Superior temporal gyrus (tissue), 1 donor: ENCODE data around the gene SLAMF7.

Experiments used
- DNase-seq: peaks from one replicate; pipeline ENCODE4 v3.0.0-alpha.2; 2016; ENCODE audit errors: extremely low spot score

Gene SLAMF7

DNA sequence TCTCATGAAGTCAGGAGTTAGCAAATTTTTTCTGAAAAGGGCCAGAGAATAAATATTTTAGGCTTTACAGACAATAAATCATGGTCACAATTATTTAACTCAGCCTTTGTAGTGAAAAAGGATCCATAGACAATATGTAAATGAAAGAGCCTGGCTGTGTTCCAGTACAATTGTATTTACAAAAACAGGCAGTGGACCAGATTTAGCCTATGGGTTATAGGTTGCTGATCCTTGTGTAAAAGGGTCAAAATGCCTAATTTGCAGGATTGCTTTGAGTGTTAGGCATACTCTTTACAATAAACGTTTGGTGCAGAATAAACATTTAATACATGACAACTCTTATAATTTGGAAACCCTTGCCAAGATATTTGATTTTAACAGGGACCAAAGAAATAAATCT lies 6.5 kb downstream of the SLAMF7 start:
- DNase-seq, result no peak

DNA sequence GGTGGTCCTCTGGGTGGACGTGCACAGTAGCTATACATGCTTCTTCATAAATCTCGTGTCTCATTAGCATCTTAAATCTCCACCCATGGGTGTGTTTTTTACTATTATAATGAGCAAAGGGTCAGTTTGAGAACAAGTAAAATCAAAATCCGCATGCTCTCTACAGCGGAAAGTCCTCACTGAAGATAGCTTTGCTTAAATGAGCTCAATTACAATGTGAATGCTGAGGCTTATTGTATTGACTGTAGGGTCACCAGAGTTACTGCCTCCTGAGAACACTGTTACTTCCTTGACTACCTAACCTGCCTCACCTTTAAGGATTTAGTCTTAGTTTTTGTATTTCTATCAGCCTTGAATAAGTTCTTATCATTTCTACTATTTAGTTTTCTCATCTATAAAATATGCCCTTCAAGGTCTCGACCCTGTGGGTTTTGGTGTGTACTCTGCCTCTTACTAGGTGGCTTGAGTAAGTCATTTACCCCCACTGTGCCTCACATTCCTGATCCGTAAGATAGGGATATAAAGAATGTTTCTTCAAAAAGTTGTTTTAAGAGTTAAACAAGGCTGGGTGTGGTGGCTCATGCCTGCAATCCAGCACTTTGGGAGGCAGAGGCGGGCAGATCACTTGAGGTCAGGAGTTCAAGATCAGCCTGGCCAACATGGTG lies 7.9 kb downstream of the SLAMF7 start:
- DNase-seq, result no peak

DNA sequence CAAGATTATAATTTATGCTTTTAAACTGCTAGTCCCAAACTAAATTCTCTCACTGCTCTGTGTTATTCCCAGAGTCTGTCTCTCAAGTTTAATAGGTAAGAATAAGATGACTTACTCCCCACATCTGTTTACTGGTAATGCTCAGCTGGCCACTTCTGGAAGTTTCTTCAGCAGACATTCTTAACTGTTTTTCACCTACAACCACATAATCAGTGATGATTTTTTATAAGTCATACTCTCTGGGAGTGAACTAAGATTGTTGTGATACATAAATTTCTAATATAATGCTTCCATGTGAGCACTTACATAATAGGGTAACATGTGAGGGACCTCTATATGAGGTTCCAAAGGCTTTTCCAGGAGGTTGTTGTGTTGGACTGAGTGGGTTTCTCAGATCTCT lies 8.7 kb downstream of the SLAMF7 start:
- DNase-seq, result no peak

- DNase-seq, result no peak
Measured at GRCh38 chr1:160748181-160748877, 9.3 kb downstream of the SLAMF7 start.

- DNase-seq, result no peak
Measured at GRCh38 chr1:160748878-160749269, 9.8 kb downstream of the SLAMF7 start.

DNA sequence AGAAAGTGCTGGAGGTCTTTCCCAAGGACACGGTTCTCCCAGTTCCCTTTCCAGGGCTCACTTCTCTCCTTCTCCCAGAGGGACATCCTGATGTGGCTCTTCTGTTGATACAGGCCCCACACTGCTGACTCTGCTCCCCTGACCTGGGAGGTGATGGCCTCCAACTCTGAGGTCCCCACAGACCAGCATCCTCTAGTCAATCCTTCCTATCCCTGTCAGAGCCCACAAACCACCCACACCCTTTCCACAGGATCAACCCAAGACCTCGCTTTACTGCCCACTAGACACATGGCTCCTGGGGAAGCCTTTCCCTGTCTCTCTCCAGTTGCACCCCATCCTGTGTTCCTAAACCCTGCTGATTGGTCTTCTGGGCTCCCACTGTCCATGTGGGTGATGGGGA lies 11.6 kb downstream of the SLAMF7 start:
- no peak for DNase-seq

DNA sequence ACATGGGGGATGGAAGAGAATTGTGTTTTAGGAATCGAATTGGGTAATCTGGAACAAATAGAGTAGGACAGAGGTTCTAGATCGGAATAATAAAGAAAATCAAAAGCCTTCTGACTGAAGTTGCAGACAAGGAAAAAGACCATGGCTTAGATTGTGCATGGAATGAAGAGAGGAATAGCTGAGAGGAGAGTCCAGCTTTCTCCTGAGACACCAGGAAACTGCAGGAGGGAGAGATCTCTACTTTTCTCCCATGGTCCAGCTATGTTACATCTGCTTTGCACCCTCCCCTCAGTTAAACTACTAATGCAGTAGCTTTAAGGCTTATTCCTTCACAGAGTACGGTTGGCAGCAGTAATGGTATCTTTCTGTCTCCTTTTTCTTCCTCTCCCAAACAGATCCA lies 13.4 kb downstream of the SLAMF7 start:
- no peak for DNase-seq

- no peak for DNase-seq
Measured at GRCh38 chr1:160752924-160753323, 13.9 kb downstream of the SLAMF7 start.

- no peak for DNase-seq
Measured at GRCh38 chr1:160753594-160753993, 14.5 kb downstream of the SLAMF7 start.

DNA sequence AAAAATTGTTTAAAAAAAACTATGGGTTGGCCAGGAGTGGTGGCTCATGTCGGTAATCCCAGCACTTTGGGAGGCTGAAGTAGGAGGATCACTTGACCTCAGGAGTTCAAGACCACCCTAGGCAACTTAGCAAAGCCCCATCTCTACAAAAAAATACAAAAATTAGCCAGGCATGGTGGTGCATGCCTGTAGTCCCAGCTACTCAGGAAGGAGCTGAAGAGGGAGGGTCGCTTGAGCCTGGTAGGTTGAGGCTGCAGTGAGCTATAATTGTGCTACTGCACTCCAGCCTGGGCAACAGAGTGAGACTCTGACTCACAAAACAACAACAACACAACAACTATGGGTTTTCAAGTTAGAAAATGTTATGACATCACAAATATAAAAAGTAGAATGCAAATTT lies 16.4 kb downstream of the SLAMF7 start:
- DNase-seq, result no peak

GRCh38 chr1:160755911-160756848 lies 17.1 kb downstream of the SLAMF7 start:
- no peak for DNase-seq

DNA sequence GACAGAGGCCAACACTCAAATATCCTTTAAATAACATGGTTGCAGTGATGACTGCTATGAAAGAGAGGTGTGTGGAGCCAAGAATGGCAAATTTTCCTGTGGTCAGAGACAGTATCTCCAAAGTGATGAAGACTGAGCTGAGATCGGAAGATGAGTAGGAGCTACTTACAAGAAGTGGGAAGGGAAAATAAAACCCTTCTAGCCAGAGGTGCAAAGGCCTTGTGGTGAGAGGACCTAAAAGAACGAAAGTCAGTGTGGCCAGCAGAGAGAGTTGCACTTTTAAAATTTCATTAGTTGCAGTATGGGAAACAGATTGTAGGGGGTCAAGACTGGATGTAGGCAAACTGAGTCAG lies 17.8 kb downstream of the SLAMF7 start:
- DNase-seq, result no peak

- no peak for DNase-seq
Measured at GRCh38 chr1:160758521-160758920, 19.5 kb downstream of the SLAMF7 start.

- no peak for DNase-seq
Measured at GRCh38 chr1:160759740-160760139, 20.7 kb downstream of the SLAMF7 start.

GRCh38 chr1:160761046-160761445 lies 22.0 kb downstream of the SLAMF7 start:
- no peak for DNase-seq

DNA sequence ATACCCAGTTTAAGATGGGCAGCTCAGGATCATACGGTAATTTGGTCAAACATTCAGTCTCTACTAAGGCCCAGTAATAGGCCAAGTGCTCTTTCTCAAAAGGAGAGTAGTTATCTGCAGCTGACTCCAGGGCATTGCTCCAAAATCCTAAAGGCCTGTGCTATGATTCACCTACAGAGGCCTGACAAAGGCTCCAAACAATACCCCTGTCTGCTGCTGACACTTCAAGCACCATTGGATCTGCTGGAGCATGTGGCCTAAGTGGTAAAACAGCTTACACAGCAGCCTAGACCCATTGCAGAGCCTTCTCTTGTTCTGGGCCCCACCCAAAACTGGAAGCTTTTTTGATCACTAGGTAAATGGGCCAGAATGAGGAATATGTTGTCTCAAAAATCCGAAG lies 22.8 kb downstream of the SLAMF7 start:
- no peak for DNase-seq

DNA sequence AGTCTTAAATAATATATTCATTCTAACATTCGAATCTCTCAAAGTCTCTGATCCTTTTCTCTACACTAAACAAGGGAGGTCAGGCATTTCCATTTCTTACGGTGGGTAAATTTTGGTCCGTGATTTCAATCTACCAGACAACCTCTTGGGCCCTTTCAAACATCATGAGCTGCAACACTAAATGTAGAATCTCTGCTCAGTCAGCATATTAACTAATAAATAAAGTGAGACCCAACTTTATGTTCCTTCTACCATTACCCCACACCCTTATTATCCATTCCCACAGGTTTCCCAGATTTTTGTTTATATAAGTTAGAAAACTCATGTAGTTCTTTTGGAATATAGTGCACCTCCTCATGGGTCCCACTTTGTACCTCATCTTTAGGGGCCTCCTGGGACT lies 24.9 kb downstream of the SLAMF7 start:
- DNase-seq, result no peak

DNA sequence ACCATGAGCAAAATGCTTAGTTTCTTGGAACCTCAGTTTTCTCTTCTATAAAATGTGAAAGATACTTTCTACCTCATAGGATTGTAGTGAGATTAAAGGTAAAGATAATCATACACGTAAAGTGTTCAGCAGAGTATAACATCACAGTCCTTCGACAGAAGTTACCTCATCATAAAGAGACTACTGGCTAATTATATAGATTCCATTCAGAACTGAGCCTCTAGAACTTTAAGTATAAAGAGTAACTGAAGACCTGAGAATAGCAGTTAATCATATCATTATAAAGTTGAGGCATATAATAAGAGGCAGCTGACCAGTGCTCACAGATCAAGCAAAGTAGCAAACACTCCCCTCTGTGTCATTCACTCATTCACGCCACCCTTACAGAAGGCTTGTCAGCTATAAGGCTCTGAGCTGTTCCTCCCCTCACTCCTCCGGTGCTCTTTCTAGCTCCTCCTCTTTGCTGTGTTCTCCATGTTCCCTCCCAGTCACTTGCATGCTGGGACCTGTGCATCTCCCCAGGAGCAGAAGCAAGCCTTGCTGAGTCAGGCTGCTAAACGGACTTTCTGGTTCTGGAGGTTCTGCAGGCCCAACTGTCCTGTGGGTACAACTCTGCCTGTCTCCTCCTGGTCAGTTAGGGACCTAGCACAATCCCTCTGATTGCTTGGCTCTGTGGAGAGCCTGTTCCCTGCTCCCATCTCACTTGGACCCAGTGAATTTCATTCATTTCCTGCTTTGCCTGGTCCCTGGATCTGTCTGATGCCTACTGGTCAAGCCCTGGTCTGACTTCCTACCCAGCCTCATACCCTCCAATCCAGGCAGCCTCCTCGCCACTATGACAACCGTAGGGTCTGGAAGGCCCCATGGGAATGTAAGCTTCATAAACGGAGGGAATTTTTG lies 28.6 kb downstream of the SLAMF7 start:
- DNase-seq, result no peak

- no peak for DNase-seq
Measured at GRCh38 chr1:160768295-160768657, 29.2 kb downstream of the SLAMF7 start.

- no peak for DNase-seq
Measured at GRCh38 chr1:160772331-160772730, 33.3 kb downstream of the SLAMF7 start.

- no peak for DNase-seq
Measured at GRCh38 chr1:160773093-160773492, 34.0 kb downstream of the SLAMF7 start.
